Stimulated activated naive B cell treated with anti-CD40 and anti-IgM and Interleukin-4, amounts not matched to agents 10 μg/mL and 1 μg/mL and 100 μg/mL, for 72 hours (primary cell): ENCODE results near the gene SPATA2.
A peak's percentile ranks its signal among the peaks of the same experiment; 100 is the strongest.

Experiments
- ATAC-seq, 2 donors: fragments of 150-1000 bp; cut with Tn5 transposase; replicated peaks; 2 replicates each; pipeline ENCODE4 v1.10.0; 2021; ENCODE audit warnings: moderate library complexity in 1 of 2
- DNase-seq: peaks from one replicate; pipeline ENCODE4 v3.0.0; 2021
- H3K27ac Mint-ChIP-seq: one replicate; pipeline ENCODE4 v1.8.0; 2022; ENCODE audit warnings: mild to moderate bottlenecking, mixed read lengths
- H3K27me3 Mint-ChIP-seq, 2 donors: one replicate each; pipeline ENCODE4 v1.8.0; 2022; ENCODE audit warnings: mixed read lengths in 2 of 2
- H3K36me3 Mint-ChIP-seq, 2 donors: one replicate each; pipeline ENCODE4 v1.8.0; 2022; ENCODE audit warnings: mixed read lengths in 2 of 2, mild to moderate bottlenecking in 1 of 2
- H3K4me1 Mint-ChIP-seq, 2 donors: one replicate each; pipeline ENCODE4 v1.8.0; 2022; ENCODE audit warnings: mixed read lengths in 2 of 2, mild to moderate bottlenecking in 1 of 2
- H3K4me3 Mint-ChIP-seq, 2 donors: one replicate each; pipeline ENCODE4 v1.8.0; 2022; ENCODE audit warnings: mild to moderate bottlenecking in 2 of 2, mixed read lengths in 2 of 2, moderate library complexity in 1 of 2
- H3K9me3 Mint-ChIP-seq, 2 donors: one replicate each; pipeline ENCODE4 v1.8.0; 2022; ENCODE audit warnings: mixed read lengths in 2 of 2, mild to moderate bottlenecking in 1 of 2

Gene SPATA2

GRCh38 chr20:49888212-49889000 is 26.9 kb downstream of the SPATA2 start:
- Mint-ChIP-seq H3K36me3 (peaks cover 39 to 50% of the 10 kb centered on the region in 2 donors), H3K27ac (no peak overlapping the region), H3K4me1 (peaks cover 17 to 19% of the 10 kb centered on the region in 2 donors), H3K27me3 (no peaks in the 10 kb centered on the region), H3K4me3 (no peak overlapping the region), H3K9me3 (no peaks in the 10 kb centered on the region)
- ATAC-seq: peak; percentile 76 to 79
- DNase-seq: peak; percentile 27

- DNase-seq: no peak
- H3K9me3 Mint-ChIP-seq: no peaks in the 10 kb centered on the region
- H3K4me3 Mint-ChIP-seq: no peak overlapping the region
- H3K4me1 Mint-ChIP-seq: peaks cover 14 to 18% of the 10 kb centered on the region in 2 donors
- no peaks in the 10 kb centered on the region for H3K27me3 Mint-ChIP-seq
- peaks cover 42 to 57% of the 10 kb centered on the region in 2 donors for H3K36me3 Mint-ChIP-seq
- no peak overlapping the region for H3K27ac Mint-ChIP-seq
- ATAC-seq: no peak
Observed at GRCh38 chr20:49887251-49888211, 27.8 kb downstream of the SPATA2 start.

GRCh38 chr20:49886571-49887213 is 28.6 kb downstream of the SPATA2 start:
- peaks cover 46 to 65% of the 10 kb centered on the region in 2 donors for H3K36me3 Mint-ChIP-seq
- no peak overlapping the region for H3K4me3 Mint-ChIP-seq
- no peaks in the 10 kb centered on the region for H3K27me3 Mint-ChIP-seq
- H3K4me1 Mint-ChIP-seq: peaks cover 14 to 18% of the 10 kb centered on the region in 2 donors
- ATAC-seq (no peak), DNase-seq (no peak)
- H3K9me3 Mint-ChIP-seq: no peaks in the 10 kb centered on the region
- H3K27ac Mint-ChIP-seq: no peak overlapping the region

DNA sequence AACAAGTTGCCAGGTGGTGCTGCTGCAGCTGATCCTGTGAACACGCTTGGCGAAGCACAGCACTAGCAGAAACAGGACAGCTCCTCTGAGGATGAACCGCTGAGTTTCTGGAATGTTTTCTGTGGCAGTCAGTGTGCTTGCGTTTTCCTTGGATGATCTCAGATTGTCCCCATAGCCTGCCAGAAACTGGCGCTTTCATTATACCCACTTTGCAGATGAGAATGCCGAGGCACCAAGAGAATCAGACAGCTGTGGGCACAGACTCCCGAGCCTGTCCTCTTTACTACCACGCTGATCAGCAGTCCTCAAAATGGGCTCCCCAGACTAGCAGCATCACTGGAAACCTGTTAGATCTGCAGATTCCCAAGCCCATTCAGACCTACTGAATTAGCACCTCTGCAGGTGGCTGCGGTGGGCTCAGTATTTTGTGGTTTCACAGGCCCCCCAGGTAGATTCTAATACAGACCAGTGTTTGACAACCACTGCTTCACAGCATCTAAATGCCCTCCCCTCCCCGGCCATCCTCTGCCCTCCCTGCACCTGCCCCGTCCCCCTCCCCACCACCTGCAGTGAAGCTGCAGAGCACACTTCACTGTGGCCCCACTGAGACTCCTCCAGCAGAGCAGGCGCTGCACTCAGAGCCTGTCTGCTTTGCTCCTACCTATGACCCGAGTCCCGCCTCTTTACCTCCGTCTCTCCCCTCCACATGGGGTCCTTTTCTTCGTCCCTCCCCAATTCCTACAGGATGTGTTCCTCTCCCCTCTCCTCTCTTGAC is 29.6 kb downstream of the SPATA2 start:
- peaks cover 14 to 18% of the 10 kb centered on the region in 2 donors for H3K4me1 Mint-ChIP-seq
- ATAC-seq: no peak
- peak overlapping the region; percentile 63 for H3K27ac Mint-ChIP-seq
- no peaks in the 10 kb centered on the region for H3K27me3 Mint-ChIP-seq
- no peak overlapping the region for H3K4me3 Mint-ChIP-seq
- peaks cover 46 to 69% of the 10 kb centered on the region in 2 donors for H3K36me3 Mint-ChIP-seq
- no peaks in the 10 kb centered on the region for H3K9me3 Mint-ChIP-seq
- DNase-seq: no peak

GRCh38 chr20:49883246-49883802 is 32.0 kb downstream of the SPATA2 start:
- Mint-ChIP-seq H3K36me3 (peaks cover 42 to 58% of the 10 kb centered on the region in 2 donors), H3K4me3 (no peak overlapping the region), H3K9me3 (no peaks in the 10 kb centered on the region), H3K27ac (peak overlapping the region; percentile 51), H3K27me3 (no peaks in the 10 kb centered on the region), H3K4me1 (peaks cover 6 to 10% of the 10 kb centered on the region in 2 donors)
- DNase-seq (no peak), ATAC-seq (no peak)

DNA sequence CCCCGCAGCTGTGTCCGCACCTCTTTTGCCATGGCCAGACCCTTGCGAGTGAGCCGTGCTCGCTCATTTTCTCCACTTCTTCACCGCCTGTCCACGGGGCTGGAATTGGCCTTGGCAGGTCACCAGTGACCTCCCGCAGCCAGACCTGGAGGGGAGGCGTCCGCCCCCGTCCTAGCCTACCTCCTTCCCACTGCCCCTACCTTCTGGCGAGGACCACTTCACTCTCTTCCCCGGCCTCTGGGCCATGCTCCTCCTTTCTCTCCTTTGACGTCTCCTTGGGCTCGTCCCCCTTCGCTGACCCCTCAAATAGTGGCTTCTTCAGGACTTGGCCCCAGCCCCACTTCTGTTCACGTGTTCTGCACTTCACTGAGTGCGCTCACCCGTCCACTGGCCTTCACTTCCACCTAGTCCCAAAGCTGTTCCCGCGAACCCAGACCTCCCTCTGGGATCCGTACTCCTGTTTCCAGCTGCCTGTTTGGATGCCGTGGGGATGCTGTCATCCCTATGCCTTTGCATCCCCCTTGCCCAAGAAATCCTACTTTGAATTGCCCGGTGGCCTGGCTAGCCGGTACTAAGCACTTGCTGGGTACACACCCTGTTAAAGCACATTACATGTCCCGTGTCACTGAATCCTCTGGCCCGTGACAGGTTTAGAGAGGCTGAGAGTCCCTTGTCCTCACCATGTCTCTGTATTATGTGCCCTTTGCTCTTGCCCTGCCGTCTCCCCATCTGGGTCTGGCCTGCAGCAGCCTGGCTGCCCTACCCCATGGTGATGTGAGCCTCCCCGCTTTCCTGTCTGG is 33.0 kb downstream of the SPATA2 start:
- peak overlapping the region; percentile 32 for H3K27ac Mint-ChIP-seq
- no peaks in the 10 kb centered on the region for H3K27me3 Mint-ChIP-seq

DNA sequence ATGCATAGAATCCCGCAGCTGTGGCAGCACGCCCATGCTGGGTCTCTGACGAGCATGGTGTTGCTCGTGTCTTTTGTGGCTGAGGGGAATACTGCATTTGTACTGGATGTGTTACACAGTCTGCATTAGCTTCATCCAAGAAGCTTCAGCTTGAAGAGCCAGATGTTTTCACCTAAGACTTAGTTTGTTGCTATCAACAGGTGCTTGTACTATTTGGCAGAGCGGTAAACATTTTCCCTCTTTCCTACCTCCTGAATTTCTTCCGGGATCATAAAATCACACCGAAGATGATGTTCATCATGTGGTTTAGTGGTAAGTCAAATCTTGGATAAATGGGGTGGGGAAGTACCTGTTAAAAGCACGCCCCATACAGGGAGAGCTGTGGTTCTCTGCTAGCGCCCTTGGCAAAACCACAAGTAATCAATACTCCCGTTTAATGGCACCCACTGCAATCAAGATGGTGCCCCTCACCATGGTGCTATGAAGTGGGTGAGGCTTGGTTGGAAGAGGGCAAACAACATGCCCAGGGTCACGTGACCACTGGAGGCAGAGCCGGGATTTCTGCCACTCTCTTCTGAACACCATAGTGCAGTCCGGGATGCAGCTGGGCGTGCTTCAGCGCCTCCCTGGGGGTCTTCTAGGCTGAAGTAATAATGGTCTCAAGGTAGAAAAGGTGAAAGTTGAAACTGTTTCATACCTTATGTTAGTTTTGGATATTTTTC is 34.4 kb downstream of the SPATA2 start:
- Mint-ChIP-seq H3K27me3 (no peaks in the 10 kb centered on the region), H3K27ac (no peak overlapping the region), H3K9me3 (no peaks in the 10 kb centered on the region), H3K4me1 (no peaks in the 10 kb centered on the region), H3K4me3 (no peak overlapping the region), H3K36me3 (peaks cover 31 to 49% of the 10 kb centered on the region in 2 donors)
- ATAC-seq (no peak), DNase-seq (no peak)

More for the DNA sequence above, 33.0 kb downstream of the SPATA2 start:
- Mint-ChIP-seq H3K36me3 (peaks cover 36 to 58% of the 10 kb centered on the region in 2 donors), H3K4me1 (peaks cover 2% of the 10 kb centered on the region in 2 donors), H3K9me3 (no peaks in the 10 kb centered on the region), H3K4me3 (no peak overlapping the region)
- ATAC-seq: no peak
- no peak for DNase-seq

DNA sequence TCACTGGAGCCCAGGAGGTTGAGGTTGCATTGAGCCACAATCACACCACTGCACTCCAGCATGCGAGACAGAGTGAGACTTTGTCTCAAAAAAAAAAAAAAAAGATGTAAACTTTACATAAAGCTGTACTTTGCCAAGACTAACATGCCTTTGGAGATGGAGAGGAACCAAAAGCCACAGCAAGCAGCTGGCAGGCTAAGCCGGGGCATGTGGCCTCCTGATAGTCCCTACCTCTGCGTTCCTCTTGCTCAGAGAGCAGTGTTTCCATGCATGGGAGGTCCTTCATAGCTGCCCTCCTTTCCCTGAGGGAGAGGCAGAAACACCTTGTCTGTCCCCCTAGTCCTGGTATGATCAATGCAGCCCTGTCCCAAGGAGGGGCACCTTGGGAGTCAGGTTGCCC is 35.2 kb downstream of the SPATA2 start:
- Mint-ChIP-seq H3K27me3 (no peaks in the 10 kb centered on the region), H3K4me3 (no peak overlapping the region), H3K27ac (no peak overlapping the region), H3K9me3 (no peaks in the 10 kb centered on the region), H3K36me3 (peaks cover 35 to 55% of the 10 kb centered on the region in 2 donors), H3K4me1 (no peaks in the 10 kb centered on the region)
- ATAC-seq (no peak), DNase-seq (no peak)

DNA sequence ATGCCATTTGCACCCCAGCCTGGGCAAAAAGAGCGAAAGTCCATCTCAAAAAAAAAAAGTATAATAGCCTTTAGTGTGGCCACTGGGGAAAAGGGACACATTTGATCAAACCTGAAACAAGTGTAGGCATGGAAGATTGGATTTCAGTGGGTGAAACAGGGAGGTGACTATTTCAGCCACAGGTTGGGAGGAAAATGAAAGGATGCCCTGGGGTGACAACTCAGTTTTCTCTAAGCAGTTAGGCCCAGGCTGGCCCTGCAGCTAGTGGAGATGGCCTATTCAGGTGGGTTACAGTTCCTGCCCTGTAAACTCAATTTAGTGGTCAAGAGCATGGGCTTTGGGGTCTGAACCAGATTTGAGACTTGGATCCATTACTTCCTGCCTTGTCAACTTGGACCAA is 36.4 kb downstream of the SPATA2 start:
- Mint-ChIP-seq H3K27ac (no peak overlapping the region), H3K9me3 (no peaks in the 10 kb centered on the region), H3K36me3 (peaks cover 36 to 55% of the 10 kb centered on the region in 2 donors), H3K4me3 (no peak overlapping the region), H3K27me3 (no peaks in the 10 kb centered on the region), H3K4me1 (no peaks in the 10 kb centered on the region)
- no peak for ATAC-seq
- DNase-seq: no peak

DNA sequence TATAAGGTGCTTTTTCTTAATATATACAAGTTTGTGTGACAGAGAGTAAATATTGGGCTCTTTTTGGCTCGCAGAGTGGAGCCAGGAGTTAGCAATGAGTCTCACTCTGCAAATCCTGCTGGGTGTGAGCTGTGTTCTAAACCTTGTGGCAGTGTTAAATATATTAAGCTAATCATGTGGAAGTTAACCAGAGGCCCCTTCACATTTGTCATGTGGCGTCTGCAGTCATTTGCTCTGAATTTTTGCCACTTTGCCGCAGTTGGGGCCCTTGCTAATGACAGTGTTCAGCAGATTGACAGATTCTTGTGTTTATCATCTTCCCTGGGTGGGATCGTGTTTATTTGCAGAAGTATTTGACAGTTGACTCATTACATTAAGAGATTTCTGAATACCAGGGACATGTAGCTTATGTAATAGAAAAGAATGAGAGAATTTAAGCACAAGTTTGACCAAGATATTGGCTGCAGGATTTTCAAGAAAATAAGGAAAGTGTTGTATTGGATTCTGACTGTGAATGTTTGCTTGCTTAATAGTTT is 37.9 kb downstream of the SPATA2 start:
- Mint-ChIP-seq H3K36me3 (peaks cover 27 to 44% of the 10 kb centered on the region in 2 donors), H3K27ac (no peak overlapping the region)

GRCh38 chr20:49874696-49875095 is 40.6 kb downstream of the SPATA2 start:
- ATAC-seq (no peak), DNase-seq (no peak)
- Mint-ChIP-seq H3K9me3 (no peaks in the 10 kb centered on the region), H3K4me3 (no peak overlapping the region), H3K27ac (no peak overlapping the region), H3K36me3 (peaks cover 21 to 32% of the 10 kb centered on the region in 2 donors), H3K4me1 (no peaks in the 10 kb centered on the region), H3K27me3 (no peaks in the 10 kb centered on the region)

More for the DNA sequence above, 37.9 kb downstream of the SPATA2 start:
- no peak for ATAC-seq
- no peaks in the 10 kb centered on the region for H3K4me1 Mint-ChIP-seq
- H3K9me3 Mint-ChIP-seq: no peaks in the 10 kb centered on the region
- H3K27me3 Mint-ChIP-seq: no peaks in the 10 kb centered on the region
- H3K4me3 Mint-ChIP-seq: no peak overlapping the region
- DNase-seq: no peak

DNA sequence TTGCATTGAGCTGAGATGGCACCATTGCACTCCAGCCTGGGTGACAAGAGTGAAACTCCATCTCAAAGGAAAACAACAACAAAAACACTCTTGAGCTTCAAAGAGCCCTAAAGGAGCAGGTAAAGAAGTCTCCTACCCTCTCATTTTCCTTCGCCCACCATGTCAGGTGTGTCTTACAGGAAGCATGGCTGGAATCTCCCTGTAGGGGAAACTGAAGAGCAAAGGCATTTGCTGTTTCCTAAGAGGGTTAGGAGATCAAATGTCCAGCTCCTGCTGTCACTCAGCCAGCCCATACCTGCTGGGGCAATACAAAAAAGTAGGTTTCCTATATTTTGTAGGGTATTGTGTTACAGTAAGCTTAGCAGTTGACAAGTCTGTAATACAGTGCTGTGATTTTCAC is 43.3 kb downstream of the SPATA2 start:
- H3K27ac Mint-ChIP-seq: no peak overlapping the region
- ATAC-seq (no peak), DNase-seq (no peak)
- peaks cover 29 to 43% of the 10 kb centered on the region in 2 donors for H3K36me3 Mint-ChIP-seq
- no peaks in the 10 kb centered on the region for H3K9me3 Mint-ChIP-seq
- peaks cover 8 to 12% of the 10 kb centered on the region in 2 donors for H3K4me1 Mint-ChIP-seq
- H3K27me3 Mint-ChIP-seq: no peaks in the 10 kb centered on the region
- H3K4me3 Mint-ChIP-seq: no peak overlapping the region
